ENCODE results near the gene FERMT3.

Gene FERMT3

DNA sequence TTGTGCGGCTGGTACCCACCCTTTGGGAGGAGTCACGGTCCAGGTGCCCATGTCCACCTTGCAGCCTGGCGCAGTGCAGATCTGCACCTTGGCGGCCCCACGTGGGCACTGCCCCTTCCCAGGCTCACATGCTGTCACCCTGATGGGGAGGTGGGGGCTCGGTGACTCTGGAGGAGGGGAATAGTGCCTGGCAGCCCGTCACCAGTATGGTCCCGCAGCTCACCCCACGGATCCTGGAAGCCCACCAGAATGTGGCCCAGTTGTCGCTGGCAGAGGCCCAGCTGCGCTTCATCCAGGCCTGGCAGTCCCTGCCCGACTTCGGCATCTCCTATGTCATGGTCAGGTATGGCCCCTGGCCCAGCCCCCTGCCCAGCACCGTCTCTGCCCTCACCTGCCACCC lies 14.3 kb downstream of the FERMT3 start:
- DNase-seq (ENCODE audit: low read depth): no peak

DNA sequence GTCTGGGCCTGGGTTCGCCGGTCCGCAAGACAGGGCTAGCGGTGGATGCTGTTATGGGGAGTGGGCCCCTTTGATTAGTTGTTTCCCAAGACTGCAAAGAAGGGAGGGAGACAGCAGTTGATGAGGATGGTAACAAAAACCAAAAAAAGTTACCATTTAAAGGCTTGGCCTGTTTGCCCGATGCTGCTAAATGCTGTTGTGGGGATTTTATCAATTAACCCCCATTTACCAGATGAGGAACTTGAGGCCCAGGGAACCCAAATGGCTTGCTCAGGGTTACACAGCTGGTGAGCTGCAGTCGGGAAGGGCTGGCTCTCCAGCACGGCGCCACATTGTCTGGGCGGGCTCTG lies 16.1 kb downstream of the FERMT3 start:
- no peak for DNase-seq (ENCODE audit: low read depth)

DNA sequence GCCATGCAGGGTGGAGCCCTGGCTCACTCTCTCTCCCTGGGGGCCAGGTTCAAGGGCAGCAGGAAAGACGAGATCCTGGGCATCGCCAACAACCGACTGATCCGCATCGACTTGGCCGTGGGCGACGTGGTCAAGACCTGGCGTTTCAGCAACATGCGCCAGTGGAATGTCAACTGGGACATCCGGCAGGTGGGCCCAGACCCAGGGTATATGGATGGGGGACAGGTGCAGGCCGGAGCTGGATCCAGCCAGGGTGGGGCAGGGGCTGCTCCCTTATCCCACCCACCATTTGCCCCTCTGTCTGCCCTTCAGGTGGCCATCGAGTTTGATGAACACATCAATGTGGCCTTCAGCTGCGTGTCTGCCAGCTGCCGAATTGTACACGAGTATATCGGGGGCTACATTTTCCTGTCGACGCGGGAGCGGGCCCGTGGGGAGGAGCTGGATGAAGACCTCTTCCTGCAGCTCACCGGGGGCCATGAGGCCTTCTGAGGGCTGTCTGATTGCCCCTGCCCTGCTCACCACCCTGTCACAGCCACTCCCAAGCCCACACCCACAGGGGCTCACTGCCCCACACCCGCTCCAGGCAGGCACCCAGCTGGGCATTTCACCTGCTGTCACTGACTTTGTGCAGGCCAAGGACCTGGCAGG lies 16.6 kb downstream of the FERMT3 start:
- DNase-seq (ENCODE audit: low read depth): no peak

DNA sequence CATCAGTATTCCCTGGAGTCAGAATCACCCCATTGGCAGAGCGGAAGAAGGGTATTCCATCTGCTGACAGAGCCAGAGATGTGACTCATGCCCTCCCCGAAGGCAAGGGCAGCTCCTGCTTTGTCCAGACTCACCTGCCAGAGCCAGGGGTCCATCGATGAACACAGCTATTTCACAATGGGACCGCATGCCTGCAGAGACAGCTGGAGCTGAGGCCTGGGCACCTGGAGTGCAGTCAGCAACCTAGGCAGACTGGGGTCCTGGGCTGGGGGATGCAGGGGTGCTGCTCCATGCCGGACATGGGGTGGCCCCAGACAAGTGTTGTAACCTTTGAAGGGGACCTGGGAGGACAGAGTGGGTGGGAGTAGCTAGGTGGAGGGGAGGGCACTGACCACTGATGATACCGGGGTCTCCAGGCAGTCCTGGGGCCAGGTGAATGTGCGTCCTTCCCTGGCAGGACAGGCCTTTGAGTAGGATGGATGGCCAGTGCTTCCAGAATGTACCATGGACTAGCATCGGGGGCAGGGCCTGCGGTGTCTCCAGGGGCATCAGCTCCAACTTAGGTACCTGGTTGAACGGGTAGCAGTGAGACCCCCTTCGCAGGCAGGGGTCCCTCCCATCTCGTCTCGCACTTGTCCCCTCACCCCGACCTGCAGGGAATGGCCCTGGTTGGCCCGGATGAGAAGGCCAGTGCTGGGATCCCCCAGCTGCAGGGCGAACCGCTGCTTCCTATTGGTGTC lies 17.8 kb downstream of the FERMT3 start:
- DNase-seq (ENCODE audit: low read depth): peak; percentile 60

DNA sequence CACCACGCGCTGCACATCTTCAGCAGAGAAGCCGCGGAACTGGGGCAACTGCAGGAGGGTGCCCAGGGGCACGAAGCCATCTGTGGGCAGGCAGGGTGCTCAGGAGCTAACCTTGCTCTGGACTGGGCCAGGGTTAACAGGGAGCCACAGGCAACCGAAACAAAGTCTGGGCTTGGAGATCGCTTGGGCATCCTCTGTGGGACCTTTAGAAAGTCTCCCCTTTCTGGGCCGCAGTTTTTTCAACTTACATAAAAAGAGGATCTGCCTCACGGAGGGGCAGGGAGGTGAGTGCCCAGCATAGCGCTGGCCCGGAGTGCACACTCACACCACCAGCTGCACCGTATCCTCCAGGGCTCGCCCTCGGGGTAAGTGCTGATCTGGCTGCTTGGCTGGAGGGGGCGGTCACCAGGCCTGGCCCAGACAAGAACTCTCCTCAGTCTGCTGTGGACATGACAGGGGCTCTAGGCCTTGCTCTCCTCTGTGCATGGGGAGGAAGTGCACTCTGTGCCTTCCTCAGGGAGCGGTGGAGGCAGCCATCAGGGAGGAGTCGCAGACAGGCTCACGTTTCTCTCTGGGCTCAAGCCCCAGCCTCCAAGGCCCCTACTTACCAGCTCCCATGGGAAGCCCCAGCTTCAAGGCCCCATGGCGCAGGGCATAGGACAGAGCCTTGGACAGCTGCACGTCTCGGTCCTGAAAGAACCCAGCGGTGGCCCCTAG lies 18.5 kb downstream of the FERMT3 start:
- DNase-seq (ENCODE audit: low read depth): peak; percentile 22

DNA sequence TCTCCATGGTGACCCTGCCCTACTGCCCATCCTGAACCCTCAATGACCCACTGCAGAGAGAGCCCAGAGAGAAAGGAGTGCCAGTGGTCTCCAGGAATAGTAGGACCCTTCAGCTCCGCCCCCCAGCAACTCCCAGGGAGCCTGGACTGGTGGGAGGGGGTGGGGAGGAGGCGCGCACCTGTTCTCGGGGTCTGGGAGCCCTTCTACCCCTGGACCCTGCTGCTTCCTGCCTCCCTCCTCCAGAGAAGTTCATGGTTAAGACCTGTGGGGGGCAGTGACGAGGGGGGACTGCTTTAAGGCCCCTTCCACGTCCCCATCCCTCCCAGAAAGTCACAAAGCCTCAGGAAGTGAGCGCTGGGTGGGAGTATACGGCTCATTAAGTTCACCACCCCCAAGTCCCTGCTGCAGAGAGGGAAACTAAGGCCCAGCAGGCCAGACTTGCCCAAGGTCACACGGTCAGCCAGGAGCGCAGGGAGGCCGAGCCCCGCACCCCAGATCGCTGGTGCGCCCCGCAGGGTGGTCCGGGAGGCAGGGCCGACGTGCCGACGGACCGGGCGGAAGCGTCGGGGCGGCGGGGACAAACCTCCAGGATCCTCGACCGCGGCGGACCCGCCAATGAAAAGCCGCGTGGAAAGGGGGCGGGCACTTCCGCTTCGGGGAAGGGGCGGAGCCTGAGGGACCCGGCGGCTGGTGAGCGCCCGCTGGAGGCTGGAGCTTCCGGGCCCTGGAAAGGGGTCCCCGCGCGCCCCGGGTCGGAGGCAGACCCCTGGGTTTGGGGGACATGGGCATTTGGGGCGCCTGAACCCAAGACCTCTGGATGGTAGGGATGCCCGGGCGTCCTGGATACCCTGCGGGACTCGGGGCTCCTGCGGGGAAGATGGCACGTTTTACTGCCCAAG lies 19.3 kb downstream of the FERMT3 start, which contains the start of the genes NUDT22 and TRPT1:
NUDT22 (plus strand) TSS at position 667 of the 899 bp plus-strand sequence. CDS start 379 bp downstream, outside the sequence.
TRPT1 (minus strand) TSS at position 579 of the 899 bp plus-strand sequence; CDS start at position 253, 326 bp downstream.
- peak; percentile 89 for DNase-seq (ENCODE audit: low read depth)

DNA sequence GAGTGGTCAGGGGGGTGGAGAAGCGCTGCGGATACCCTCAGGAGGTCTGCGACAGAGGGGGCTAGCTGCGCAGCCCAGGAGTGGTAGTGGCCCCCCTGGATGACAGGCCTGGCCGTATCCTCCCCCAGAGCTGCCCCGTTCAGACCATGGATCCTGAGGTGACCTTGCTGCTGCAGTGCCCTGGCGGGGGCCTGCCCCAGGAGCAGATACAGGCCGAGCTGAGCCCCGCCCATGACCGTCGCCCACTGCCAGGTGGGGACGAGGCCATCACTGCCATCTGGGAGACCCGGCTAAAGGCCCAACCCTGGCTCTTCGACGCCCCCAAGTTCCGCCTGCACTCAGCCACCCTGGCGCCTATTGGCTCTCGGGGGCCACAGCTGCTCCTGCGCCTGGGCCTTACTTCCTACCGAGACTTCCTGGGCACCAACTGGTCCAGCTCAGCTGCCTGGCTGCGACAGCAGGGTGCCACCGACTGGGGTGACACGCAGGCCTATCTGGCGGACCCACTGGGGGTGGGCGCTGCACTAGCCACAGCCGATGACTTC lies 20.1 kb downstream of the FERMT3 start:
- peak; percentile 30 for DNase-seq (ENCODE audit: low read depth)

DNA sequence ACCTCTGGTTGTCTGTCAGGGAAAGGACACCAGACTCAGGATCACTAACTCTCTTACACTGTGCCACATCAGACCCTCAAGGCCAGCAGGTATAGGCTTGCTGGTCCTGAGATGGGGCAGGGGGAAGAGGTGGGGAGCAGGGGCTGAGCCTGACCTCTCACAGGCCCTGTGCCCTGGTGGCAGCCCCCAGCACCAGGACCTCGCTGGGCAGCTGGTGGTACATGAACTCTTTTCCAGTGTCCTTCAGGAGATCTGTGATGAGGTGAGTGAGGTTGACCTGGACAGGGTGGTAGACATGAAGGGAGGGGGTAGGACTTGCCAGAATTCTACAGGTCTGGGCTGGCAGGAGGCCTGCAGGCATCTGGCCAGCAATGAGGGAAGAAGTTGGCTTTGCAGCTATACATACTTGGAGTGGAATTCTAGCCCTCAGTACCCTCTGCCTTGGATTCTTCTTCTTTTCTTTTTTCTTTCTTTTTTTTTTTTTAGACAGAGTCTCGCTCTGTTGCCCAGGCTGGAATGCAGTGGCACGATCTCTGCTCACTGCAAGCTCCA lies 21.0 kb downstream of the FERMT3 start:
- no peak for DNase-seq (ENCODE audit: low read depth)

DNA sequence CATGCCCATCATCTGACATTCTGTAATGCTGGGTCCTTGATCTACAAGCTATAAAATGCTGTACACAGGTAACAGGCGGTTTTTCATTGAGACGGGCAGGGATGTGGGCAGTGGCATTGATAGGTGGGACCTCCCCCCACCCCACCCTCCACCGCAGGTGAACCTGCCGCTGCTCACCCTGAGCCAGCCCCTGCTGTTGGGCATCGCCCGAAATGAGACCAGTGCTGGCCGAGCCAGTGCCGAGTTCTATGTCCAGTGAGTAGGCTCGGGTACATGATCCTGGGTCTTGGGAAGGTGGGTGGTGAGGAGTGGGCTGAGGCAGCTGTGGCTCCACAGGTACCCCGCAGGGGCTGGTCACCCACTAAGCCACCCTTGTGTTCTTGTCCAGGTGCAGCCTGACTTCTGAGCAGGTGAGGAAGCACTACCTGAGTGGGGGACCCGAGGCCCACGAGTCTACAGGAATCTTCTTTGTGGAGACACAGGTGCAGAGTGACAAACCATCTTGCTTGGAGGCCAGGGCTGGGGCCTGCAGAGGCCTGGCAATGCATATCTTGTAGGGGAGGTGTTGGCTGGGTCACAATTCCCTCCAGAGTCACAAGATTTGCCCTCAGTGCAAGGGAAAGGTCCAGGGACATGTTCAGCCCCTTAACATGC lies 22.7 kb downstream of the FERMT3 start:
- DNase-seq (ENCODE audit: low read depth): no peak

DNA sequence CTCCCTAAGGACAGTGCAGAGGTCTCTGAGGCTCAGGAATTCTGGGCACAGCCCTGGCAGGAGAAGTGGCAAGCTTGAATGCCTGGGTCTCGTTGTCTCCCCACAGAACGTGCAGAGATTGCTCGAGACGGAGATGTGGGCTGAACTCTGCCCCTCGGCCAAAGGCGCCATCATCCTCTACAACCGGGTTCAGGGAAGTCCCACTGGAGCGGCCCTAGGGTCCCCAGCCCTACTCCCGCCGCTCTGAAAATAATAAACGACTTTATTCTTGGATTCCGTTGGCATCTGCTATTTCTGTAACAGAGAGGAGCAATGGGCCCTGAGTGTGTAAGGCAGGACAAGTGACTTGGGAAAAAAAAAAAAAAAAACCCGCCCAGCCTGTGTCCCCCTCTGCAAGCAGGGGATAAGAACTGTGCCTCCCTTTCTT lies 23.2 kb downstream of the FERMT3 start:
- DNase-seq (ENCODE audit: low read depth): no peak

DNA sequence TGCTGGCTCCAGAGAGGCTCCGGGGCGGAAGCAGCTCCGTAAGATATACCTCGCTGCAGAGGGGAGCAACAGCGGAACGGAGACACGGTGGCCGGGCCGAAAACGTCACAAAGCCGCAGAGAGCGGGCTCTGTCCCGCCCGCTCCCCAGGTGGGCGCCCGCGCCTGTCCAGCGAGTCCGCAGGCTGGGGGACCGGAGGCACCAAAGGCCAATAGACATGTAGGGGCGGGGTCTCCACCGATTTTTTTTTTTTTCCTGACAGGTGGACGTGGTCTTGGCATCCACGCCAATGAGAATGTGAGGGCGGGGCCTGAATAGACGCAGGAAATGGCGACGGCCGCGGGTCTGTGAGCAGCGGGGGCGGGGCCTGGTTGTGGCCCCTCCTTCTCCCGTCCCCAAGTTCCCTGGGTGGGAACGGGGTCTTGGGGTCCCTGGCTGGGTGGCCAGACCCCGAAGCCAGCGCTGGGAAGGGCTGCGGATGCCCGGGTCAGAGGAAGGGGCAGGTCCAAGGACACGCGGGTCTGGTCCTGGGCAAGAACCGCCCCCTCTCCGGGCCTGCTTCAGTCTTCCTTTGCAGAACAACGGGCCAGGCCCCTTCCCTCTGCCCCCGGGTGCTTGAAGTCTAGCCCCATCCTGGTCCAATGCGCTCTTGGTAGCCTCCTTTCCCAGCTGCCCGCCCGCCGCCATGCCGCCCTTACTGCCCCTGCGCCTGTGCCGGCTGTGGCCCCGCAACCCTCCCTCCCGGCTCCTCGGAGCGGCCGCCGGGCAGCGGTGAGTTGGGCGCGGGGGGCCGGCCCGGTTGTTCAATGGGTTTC lies 23.9 kb downstream of the FERMT3 start, which contains the start of gene DNAJC4:
DNAJC4 (plus strand) TSS at position 378 of the 814 bp plus-strand sequence; CDS start at position 685, 307 bp downstream.
- peak; percentile 92 for DNase-seq (ENCODE audit: low read depth)

DNA sequence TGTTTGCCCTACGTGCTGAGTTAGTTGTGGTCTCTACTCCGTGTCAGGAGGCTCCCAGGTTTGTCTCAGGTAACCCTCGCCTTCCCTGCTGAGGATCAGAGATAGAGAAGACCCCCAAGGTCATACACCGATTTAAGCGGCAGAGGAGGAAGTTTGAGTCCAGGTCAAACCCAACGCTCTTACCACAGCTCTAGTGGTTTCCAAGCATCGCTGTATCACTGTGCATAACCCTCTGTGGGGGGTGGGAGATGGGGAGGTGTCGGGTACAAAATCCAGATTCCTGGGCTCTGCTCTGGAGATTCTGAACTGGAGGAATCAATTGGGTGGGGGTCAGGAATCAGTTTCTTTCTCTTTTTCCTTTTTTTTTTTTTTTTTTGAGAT lies 24.5 kb downstream of the FERMT3 start:
- no peak for DNase-seq (ENCODE audit: low read depth)

DNA sequence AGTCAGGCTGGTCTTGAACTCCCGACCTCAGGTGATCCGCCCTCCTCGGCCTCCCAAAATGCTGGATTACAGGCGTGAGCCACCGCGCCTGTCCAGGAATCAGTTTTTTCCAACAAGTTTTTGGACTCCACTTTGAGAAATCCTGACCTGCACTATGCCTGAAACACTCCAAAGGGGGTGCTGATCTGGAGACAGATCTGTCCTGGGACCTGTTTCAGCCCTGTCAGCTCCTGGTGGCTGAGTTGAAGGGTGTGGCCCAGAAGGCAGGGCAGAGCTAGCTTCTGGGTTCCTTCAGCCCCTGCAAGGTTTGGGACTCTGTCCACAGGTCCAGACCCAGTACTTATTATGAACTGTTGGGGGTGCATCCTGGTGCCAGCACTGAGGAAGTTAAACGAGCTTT lies 25.0 kb downstream of the FERMT3 start:
- DNase-seq (ENCODE audit: low read depth): no peak

DNA sequence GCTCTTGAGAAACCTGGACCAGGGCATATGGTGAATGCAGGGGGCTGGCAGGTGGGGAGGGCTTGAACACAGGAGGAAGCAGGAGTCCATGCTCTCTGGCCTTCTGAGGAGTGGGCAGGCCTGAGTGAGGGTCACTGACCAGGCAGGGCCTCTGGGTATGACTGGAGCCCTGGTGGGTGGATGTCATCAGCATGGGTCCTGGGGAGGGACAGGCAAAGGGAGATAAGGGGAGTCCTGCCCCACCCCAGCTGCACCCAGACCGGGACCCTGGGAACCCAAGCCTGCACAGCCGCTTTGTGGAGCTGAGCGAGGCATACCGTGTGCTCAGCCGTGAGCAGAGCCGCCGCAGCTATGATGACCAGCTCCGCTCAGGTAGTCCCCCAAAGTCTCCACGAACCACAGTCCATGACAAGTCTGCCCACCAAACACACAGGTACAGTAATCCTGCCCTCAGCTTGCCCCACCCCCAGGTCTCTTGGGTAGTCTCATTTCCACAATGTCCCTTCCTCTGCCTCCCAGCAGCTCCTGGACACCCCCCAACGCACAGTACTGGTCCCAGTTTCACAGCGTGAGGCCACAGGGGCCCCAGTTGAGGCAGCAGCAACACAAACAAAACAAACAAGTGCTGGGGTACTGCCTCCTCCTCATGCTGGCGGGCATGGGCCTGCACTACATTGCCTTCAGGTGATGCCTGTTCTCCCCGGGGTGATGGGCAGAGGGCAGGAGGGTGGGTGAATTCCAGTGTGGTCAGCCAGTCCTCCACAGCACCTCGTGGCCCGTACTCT lies 25.9 kb downstream of the FERMT3 start:
- DNase-seq (ENCODE audit: low read depth): no peak

DNA sequence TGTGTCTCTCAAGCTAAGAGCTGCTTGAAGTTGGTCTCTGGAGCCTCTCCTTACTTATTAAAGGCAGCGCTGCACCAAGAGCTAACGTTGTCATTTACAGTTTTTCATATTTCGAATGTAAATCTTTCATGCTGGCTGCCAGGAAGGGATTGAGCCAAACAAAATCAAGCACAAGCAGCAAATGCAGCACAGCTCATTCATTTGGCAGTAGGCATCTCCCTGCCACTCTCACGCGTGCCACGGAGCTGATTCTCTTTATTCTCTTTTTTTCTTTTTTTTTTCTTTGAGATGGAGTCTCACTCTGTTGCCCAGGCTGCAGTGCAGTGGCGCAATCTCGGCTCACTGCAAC lies 26.4 kb downstream of the FERMT3 start:
- DNase-seq (ENCODE audit: low read depth): no peak

DNA sequence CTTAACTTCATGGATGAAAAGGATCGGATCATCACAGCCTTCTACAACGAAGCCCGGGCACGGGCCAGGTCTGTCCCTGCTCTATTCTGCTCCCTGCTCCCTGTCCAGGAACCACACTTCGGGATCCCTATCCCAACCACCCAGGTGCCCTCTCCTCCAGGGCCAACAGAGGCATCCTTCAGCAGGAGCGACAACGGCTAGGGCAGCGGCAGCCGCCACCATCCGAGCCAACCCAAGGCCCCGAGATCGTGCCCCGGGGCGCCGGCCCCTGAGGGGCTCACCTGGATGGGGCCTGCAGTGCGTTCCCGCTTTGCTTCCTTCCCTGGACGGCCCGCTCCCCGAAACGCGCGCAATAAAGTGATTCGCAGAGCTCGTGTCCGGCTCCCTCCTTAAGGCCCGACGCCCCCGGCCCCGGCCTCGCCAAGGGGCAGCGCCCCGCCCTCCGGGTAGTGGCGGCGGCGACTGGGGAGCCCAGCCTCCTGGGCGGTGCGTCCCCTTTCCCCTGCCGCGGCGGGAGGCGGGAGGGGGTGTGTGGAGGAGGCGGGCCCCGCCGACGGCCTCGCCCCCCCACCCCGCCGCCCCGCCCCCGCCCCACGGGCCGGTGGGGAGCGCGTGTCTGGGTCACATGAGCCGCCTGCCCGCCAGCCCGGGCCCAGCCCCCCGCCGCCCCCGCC lies 27.5 kb downstream of the FERMT3 start, which contains the start of gene VEGFB:
VEGFB (plus strand) TSS at position 672 of the 674 bp plus-strand sequence. CDS start 250 bp downstream, outside the sequence.
- DNase-seq (ENCODE audit: low read depth): peak; percentile 61

DNA sequence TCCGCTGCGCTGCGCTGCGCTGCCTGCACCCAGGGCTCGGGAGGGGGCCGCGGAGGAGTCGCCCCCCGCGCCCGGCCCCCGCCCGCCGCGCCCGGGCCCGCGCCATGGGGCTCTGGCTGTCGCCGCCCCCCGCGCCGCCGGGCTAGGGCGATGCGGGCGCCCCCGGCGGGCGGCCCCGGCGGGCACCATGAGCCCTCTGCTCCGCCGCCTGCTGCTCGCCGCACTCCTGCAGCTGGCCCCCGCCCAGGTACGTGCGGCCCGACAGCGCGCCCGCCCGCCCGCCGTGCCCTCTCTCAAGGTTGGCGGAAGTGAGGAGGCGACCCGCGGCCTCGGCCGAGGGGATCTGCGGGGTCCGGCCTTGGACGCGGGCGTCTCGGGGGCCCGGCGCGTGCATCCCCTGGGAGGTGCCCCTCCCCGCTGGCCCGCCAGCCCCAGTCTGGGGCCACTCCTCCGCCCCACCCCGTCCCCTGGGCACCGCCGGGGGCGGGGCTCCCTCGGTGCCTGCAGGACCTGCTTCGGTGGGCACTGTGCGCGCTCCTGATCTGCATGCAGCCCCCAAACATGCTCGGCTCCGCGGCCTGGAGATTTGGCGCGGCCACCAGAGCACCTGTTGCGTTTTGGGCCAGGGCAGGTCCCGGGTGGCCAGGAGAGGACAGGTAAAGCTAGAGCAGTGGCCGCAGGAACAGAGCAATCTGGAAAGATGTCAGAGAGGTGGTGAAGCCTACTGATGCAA lies 28.3 kb downstream of the FERMT3 start:
- peak; percentile 47 for DNase-seq (ENCODE audit: low read depth)
